A549 (cell line): ENCODE results near the gene RGS6.

Experiments
- BHLHE40 ChIP-seq: IDR thresholded peaks from 2 replicates; pipeline ENCODE4 v1.6.1; 2012; ENCODE audit warnings: low read depth, low read length, inconsistent platforms
- CBX8 ChIP-seq: fragments of 200-600 bp; sonication (generic); IDR thresholded peaks from 2 replicates; pipeline ENCODE4 v1.6.1; 2016
- CTCF ChIP-seq: fragments of >200 bp; sonication (Bioruptor Twin); formaldehyde crosslinking; IDR thresholded peaks from 3 replicates; pipeline ENCODE4 v1.5.1; 2016
- EP300 ChIP-seq, 2 experiments: fragments of >200 bp; sonication (Bioruptor Twin); formaldehyde crosslinking; IDR thresholded peaks; 2 replicates in 1 of 2; 3 replicates in 1 of 2; pipeline ENCODE4 v1.6.1; 2016 to 2017
- JUN ChIP-seq, 2 experiments: fragments of >200 bp; sonication (Bioruptor Twin); formaldehyde crosslinking; IDR thresholded peaks; 2 replicates in 1 of 2; 3 replicates in 1 of 2; pipeline ENCODE4 v1.6.1; 2016 to 2017
- MAFK ChIP-seq: fragments of 450-650 bp; IDR thresholded peaks from 2 replicates; pipeline ENCODE4 v1.6.1; 2014; ENCODE audit not compliant: partially characterized antibody
- NFE2L2 ChIP-seq: fragments of 150-350 bp; conservative IDR thresholded peaks from 2 replicates; pipeline ENCODE4 v1.6.1; 2014; ENCODE audit warnings: low read length

- TF ChIP-seq CTCF (no peak), EP300 (IDR thresholded peaks at IDR 0.05) (no peak), BHLHE40 (no peak), MAFK (no peak), CBX8 (no peak), NFE2L2 (no peak), JUN (IDR thresholded peaks at IDR 0.05) (no peak)
Measured at GRCh38 chr14:72568296-72568992, 636.2 kb downstream of the RGS6 start.
